ENCODE data around the gene HSD17B10.
A peak's percentile ranks its signal among the peaks of the same experiment; 100 is the strongest.
"Not testable (repeated sequence)": the region's sequence is repeated elsewhere in the genome, so short reads cannot be mapped to it uniquely, and the experiment has no call there.

The HSD17B10 gene

DNA sequence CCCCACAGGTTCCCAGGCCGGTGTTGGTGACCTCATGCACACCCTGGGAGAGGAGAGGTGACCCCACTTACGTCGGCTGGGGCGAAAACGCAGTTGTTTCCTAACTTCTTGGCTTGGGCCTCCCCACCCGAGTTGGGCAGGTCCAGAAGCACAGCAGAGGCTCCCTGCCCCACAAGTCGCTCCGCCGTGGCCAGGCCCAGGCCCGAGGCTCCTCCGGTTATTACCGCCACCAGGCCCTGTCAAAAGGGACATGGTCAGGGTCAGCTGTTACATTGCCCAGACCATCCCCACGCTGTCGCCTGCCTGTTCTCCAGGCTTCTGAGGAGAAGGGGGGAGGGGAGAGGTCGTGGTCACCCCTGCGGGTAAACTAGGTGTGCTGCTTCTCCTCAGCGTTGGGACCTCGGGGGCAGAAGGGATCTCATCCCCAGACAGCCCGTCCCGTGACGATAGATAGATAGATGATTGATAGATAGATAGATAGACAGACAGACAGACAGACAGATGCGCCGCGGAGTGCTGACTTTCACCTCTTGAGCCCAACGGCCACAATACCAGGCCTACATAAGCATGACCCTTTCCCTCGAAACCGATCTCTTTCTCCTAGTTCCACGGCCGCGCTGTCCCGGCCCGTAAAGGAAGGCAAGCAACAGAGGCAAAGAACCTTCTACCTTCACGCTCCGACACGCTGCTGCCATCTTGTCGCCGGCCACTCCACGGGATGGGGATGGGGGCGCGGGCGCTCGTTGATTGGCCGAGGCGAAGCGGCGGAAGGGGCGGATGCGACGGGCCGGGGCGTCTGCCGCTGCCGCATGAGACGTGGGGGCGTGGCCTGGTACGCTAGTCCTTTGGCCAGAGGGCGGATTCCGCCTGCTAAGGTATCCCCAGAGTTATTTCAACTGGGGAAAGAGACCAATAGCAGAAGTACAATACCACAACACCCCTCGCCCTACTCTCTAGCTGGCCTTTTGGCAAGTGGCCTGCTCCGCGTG, at the start of gene HSD17B10:
Gene HSD17B10 (minus strand): TSS at position 720 of the 989 bp plus-strand sequence. CDS start 25 bp downstream, at position 695.
- DNase-seq (ENCODE audit: low spot score) = peak; percentile 93

DNA sequence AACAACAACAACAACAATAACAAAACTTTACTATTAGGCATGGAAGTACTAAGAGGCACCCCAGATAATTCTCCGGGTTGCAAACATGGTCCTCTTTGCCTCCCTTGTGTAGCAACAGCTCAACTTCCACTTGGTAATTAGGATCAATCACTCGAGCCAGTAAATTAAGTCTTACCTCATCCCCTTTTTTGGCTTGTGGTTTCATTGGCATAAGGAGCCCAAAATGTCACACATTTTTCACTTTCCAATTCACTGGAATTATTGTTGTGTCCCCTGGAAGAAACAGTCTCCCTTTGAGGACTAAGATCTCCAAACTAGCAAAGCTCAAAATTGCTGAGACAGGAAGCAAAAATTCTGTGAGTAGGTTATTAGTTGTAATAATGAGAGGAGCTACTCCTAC, 49.2 kb upstream of the HSD17B10 start:
- no peak for DNase-seq (ENCODE audit: low spot score)

DNA sequence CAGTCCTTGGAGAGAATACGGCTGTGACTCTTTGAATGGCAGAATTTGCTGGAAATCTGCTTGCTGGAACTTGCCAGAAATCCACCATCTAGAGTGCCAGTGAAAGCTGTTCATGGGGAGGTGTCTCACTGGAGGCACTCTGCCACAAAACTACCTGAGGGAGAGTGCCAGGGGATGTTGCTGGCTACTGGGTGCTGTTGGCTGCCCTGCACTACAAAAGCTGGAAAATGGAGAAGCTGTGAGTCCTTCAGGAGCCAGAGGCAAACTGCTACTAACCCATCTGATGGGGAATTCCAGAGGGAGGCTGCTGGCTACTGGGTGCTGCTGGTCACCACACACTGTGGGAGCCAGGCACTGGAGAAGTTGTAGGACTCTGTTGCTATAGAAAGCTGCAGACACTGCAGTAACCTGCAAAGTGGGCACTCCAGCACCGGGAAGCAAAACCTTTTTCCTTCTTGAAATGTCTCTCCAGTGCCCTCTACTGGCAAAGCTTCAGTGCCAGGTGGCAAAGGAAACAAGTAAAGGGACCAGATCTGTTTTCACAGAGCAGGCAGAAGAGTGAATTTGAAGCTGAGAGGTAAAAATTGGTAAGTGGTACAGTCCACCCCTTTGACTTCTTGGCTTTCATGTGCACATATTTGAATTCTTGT, 47.8 kb upstream of the HSD17B10 start:
- DNase-seq (ENCODE audit: low spot score) = peak; percentile 62

DNA sequence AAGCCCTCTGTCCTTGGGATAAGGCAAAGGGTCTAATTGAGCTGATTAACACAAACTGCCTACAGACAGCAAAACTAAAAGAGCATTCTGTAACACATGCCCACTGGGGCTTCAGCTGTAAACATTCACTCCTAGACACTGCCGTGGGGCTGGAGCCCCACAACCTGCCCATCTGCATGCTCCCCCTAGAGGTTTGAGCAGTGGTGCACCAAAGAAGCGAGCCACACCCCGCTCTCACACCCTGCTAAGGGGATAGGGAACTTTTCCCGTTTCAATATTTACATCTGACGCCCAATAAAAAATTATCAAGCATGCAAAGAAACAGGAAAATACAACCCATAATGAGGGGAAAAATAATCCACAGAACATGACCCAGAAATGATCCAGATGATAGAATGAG, 46.9 kb upstream of the HSD17B10 start:
- DNase-seq (ENCODE audit: low spot score) = no peak

DNA sequence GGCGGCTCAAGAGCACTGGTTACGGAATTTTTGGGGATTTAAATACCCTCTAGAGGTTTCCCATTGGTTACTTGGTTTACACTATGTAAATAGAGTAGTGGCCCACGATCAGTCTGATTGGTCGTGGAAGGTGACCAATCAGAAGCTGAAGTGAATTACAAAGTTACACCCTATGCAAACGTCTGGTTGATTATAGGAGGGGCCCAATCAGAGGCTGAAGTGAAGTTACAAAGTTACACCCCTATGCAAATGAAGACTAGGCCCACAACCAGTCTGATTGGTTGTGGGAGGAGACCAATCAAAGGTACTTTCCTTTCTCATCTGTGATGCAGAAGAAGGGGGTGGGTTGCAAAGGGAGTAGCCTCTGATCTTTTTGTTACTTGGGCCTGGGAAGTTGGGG, 45.1 kb upstream of the HSD17B10 start:
- DNase-seq (ENCODE audit: low spot score) = no peak

DNA sequence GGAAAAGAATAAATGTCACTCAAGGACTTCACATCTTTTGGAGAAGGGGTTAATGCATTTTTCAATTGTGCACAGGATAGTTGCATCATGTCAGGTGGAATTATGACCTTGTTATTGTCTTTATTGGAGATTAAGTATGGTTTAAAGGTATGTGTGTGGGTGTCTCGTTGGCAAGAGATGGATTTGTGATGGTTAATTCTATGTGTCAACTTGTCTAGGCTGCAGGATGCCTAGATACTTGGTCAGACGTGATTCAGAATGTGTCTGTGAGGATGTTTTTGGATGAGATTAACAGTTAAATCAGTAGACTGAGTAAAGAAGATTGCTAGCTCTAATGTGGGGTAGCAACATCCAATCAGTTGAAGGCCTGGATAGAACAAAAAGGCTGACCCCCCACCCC, 42.2 kb upstream of the HSD17B10 start:
- no peak for DNase-seq (ENCODE audit: low spot score)

DNA sequence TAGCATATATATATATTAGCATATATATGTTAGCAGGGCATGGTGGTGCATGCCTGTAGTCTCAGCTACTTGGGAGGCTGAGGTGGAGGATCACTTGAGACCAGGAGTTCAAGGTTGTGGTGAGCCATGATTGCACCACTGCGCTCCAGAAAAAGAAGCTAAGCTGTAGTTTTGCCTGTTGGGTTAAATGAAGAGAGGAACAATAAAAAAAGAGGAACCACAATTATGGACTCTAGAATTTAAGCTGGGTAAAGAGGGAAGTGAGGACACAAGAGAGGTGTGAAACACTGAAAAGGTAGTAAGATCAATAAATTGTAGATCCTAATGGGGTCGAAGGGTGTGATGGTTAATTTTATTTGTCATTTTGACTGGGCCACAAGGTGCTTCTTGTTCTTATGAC, 40.5 kb upstream of the HSD17B10 start:
- DNase-seq (ENCODE audit: low spot score) = no peak

DNA sequence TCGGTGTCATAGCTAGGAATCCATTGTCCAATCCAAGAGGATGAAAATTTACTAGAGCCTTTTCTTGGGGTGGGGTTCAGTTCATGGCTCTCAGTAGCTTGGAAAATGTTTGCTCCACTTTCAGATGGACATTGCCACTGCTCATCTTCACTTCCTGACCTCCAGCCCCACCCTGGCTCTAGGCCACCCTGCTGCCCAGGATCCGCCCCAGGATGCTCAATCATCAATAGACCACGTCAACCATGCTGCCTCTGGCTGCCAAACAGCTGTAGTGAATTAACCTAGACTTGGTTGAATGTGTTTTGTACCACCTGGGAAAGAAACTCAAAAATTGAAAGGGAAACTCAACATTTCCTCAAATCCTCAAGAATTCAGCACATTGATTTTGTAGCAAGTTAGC, 37.2 kb upstream of the HSD17B10 start:
- DNase-seq (ENCODE audit: low spot score) = no peak

DNA sequence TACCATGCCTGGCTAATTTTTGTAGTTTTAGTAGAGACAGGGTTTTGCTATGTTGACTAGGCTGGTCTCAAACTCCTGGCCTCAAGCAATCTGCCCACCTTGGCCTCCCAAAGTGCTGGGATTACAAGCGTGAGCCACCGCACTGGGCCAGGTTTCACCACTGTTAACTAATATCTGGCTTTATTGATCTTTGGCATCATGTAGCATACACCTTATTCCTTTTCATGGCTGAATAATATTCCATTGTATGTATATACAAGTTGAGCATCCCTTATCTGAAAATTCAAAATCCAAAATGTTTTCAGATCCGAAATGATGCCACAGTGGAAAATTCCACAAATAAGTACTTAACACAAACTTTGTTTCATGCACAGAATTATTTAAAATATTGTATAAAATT, 34.5 kb upstream of the HSD17B10 start:
- DNase-seq (ENCODE audit: low spot score) = not testable (repeated sequence)

DNA sequence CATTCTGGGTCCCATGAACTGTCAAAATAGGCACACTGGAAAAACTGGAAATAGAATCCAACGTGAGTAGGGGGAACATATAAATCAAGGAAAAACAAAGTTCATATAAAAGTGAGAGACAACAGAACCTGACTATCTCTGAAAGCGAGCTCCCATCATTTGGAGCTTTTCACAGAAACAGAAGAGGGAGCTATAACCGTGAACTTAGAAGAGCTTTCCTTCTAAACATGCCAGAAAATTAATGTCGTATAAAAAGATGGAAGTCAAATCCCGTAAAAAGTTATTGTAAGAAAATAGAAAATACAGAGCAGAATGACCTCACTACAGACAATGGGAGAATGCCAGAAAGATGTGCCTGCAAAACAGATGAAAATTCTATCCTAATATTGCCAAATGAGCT, 23.9 kb upstream of the HSD17B10 start:
- no peak for DNase-seq (ENCODE audit: low spot score)

DNA sequence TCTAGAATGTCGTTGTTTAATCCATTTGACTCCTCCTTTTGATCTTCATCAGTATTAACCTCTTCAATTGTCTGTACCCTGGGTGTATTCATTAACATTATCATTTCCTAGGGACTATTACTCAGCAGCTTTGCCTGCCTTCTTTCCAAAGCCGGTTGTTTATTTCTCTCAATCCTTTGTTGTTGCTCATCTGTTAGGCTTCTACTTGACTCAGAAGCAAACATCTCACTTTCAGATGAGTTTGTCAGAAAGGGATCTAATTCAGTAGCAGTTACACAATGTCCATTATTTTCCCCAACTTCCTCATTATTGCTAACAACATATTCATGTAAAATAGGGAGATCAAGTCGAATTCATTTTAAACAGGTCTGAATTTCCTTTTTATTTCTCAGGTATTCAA, 22.1 kb upstream of the HSD17B10 start:
- no peak for DNase-seq (ENCODE audit: low spot score)

DNA sequence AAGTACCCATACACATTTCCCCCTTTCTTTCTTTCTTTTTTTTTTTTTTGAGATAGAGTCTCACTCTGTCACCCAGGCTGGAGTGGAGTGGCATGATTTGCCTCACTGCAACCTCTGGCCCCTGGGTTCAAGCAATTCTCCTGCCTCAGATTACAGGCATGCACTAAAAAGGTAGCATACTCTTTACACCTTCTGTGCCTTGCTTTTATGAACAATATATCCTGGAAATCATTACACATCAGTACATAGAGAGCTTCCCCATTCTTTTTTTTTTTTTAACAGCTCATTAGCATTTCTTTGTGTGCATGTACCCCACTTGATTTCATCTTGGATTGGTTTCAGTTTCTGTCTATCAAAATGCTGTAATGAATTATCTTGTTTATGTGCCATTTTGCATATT, 18.6 kb upstream of the HSD17B10 start:
- DNase-seq (ENCODE audit: low spot score) = no peak

DNA sequence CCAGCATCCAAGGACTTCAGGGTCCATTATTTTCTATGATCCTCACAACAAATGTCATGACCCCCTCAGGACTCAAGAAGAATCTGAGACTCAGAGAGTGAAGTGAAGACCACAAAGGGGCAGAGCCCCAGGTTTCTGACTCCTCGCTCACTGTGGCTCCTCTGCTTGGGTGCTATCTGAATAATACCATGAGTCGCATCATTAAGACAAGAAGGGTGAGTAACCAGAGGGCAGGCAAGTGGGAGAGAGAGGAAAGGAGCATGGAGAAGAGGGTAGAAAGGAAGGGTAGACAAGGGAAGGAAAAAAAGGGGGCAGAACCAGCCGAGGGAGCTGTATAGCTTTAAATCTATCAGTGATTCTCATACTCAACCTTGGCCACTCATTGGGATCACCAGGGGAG, 15.5 kb upstream of the HSD17B10 start:
- no peak for DNase-seq (ENCODE audit: low spot score)

DNA sequence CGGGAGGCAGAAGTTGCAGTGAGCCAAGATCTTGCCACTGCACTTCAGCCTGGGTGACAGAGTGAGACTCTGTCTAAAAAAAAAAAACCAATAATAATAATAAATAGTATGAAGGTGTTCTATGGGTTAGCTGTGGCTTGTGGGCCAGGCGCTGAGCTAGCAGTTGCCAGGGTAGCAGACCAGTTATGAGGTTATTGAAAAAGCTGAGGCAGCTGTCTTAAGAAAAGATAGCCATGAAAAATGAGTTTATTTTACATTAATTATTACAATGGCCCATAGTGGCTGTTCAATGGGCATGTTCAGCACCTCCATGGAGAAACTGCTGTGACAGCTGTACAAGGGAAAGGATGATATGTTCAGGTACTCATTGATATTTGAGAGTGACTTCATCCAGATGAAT, 13.3 kb upstream of the HSD17B10 start:
- no peak for DNase-seq (ENCODE audit: low spot score)

DNA sequence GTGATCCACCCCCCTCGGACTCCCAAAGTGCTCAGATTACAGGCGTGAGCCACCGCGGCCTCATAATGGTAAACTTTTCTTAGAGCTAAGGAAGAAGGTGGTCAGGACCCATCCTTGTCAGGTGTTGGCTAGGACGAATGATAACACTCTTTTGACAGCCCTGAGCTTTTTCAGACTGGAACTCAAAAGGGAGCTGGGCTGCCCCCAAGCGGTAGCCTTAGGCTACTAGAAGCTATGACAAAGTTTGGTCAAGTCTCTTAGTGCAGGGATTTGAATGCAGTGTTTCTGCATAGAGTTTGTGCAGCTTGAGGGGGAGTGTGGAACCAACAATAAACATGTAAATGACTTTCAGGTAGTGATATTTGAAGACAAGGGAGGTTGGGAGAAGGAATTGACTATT, 11.8 kb upstream of the HSD17B10 start:
- peak; percentile 57 for DNase-seq (ENCODE audit: low spot score)

DNA sequence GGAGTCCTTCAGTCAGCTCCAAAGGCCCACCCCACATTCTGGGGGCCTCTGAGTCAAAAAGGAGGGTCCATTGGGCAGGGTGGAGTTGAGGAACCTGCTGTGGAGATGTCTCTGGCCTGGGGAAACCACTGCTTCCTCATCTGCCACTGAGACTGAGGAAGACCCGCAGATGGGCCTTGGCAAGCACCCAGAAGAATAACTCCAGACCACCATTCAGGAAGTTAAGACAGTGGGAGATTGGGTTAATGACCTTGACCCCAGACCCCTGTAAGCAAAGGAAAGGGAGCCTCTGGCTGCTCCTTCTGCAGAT, 8.1 kb upstream of the HSD17B10 start:
- no peak for DNase-seq (ENCODE audit: low spot score)

DNA sequence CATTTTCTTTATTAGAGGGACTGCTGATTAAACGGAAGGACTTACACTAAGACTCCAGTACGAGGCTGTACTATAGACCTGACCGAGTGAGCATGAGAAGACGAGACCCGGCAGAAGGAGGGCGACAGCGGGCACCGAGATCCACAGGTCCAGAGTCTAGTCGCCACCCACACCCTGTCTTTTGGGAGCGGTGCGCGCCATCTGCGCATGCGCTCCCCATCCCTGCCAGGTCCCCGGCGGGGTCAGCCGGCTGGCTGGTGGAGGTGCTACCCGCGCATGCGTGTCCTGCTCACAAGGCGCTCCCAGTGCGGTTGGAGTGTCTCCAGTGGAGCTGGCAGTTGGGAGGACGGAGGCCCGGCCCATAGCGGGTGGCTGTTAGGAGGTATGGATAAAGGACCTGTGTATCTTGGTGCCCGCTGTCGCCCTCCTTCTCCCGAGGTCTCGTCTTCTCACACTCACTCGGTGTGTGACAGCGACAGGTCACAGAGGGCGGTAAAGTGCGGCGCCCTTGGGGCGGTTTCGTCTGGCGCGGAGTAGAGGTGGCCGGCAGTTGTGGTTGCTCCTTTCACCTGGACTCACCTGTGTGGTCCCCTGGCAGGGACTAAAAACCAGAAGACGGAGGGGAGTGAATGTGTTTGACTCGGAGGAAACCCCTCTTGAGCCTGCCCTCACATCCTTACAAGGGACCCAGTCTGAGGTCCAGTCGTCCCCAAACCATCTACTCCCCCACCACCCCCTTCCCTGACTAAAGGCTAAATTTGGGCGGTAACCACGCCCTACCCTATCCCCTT, 7.6 kb upstream of the HSD17B10 start:
- no peak for DNase-seq (ENCODE audit: low spot score)

DNA sequence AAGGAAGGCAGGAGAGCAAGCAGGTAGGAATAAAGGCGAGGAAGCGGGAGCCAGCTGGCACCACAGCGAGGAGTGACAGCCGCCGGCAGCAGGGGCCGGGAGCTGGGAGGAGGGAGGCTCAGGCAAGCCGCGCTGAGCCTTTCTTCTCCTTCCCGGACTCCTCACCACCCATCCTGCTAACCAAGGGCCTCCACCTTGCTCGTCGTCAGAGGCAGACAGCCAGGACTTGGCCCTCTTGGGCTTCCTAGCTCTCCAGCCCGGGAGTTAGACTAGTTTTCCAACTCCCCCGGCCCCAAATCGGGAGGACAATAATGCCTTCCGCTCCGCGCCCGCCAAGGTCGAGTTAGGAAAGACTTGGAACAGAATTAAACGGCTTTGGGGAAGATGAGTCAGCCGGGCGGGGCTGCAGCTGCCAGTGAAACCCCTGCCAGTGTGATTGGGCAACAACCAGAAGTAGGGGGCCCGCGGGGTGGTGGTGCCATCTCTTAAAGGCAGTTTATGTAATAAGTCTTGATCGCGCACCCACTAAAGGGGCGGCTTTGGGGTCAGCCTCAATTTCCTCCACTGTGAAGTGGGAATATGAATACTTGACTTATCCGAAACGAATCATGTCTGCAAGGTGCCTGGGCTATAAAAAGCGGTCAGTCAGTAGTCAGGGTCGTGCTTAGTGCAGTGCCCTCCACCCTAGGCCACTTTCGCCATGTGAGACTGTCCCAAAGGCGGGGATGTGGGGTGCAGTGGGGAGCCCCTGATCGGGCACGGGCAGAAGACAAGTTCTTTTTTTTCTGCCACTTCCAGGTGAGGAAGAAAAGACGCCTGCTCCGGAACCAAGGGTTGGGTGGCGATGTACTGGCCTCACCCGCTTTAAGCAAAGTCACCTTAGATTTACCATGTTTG, 6.7 kb upstream of the HSD17B10 start:
- DNase-seq (ENCODE audit: low spot score) = no peak

DNA sequence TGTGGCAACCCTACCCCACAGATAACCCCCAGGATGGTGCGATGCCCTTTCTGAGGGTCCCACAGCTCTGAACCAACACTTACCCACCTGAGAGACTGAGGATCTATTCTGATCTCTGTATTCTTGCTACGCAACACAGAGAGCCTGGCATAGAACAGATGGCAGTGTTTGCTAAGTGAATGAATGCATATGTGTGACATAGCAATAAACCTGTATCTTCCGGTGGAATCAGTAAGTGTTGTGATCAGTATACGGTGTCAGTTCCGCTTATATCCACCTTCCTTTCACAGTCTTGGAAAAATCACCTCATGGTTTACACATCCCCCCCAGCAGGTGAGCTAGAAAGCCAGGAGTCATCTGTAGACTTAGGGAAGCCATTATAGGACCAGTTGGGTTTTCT, 5.9 kb upstream of the HSD17B10 start:
- no peak for DNase-seq (ENCODE audit: low spot score)

DNA sequence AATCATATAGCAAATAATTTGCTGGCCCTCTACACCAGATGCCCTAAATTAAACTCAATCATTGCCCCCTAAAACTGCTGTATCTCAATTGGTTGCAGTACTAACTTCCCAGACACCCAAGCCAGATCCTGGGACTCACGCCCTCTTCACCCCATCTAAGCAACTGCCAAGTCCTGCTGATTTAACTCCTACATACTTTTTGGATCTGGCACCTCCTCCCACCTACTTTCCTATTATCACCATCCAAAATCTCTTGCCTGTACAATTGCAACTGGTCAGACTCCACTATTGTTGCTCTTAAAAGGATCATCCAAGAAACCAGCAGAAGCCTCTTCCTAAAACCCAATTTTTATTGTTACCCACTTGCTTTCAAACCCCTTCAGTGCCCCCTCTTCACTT, 4.7 kb upstream of the HSD17B10 start:
- no peak for DNase-seq (ENCODE audit: low spot score)

DNA sequence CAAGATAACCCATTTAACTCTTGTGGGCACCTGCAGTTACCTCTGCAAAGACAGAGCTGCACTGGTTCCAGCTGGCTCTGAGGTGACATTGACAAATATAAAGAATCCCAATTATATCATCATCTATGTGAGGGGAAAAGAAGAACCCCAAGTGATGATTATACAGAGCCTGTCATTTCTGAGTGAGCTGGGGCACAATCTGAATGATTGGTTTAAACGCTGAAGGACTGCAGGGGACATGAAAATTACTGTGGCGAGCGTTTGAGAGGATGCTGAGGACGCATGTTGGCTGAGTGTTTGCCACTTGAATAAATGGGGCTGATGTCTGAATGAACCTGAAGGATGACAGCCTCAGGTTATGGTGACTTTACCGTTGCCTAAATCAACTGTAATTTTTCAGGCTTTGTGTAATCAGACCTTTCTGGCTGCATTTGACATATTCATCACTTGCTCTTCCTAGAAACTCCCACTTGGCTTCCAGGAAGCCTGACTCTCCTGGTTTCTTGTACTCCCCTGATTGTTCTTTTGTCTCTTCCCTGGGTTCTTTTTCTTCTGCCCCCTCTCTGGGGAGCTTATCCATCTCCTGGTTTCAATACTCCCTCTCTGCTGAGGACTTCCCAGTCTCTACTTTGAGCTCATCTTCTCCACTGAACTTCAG, 4.1 kb upstream of the HSD17B10 start:
- no peak for DNase-seq (ENCODE audit: low spot score)

Measured in D341Med (cell line).